HG02623 (cell line): Measurements from ENCODE around the gene ANKS1A.
"Not testable (repeated sequence)": the region's sequence is repeated elsewhere in the genome, so short reads cannot be mapped to it uniquely, and the experiment has no call there.

Experiments
- ATAC-seq: cut with Tn5 transposase; IDR thresholded peaks from one replicate; pipeline ENCODE4 v1.9.1; 2021; ENCODE audit warnings: moderate library complexity; ENCODE audit not compliant: unreplicated experiment

ANKS1A gene

GRCh38 chr6:35092362-35093117 lies 203.5 kb downstream of the ANKS1A start:
- ATAC-seq = no peak

GRCh38 chr6:35093118-35093445 lies 204.0 kb downstream of the ANKS1A start:
- ATAC-seq = no peak

- ATAC-seq = no peak
Measured at GRCh38 chr6:35093783-35094182, 204.7 kb downstream of the ANKS1A start.

- no peak for ATAC-seq
Measured at GRCh38 chr6:35094183-35094582, 205.1 kb downstream of the ANKS1A start.

- ATAC-seq = no peak
Measured at GRCh38 chr6:35096129-35096862, 207.2 kb downstream of the ANKS1A start.

- ATAC-seq = no peak
Measured at GRCh38 chr6:35099116-35099515, 210.1 kb downstream of the ANKS1A start.

GRCh38 chr6:35105078-35105477 lies 216.0 kb downstream of the ANKS1A start:
- no peak for ATAC-seq

- not testable (repeated sequence) for ATAC-seq
Measured at GRCh38 chr6:35106061-35106460, 217.0 kb downstream of the ANKS1A start.

- not testable (repeated sequence) for ATAC-seq
Measured at GRCh38 chr6:35107208-35107607, 218.2 kb downstream of the ANKS1A start.

GRCh38 chr6:35107761-35108160 lies 218.7 kb downstream of the ANKS1A start:
- not testable (repeated sequence) for ATAC-seq

GRCh38 chr6:35108309-35108885 lies 219.3 kb downstream of the ANKS1A start:
- no peak for ATAC-seq

- ATAC-seq = no peak
Measured at GRCh38 chr6:35120746-35121145, 231.7 kb downstream of the ANKS1A start.

- ATAC-seq = no peak
Measured at GRCh38 chr6:35124356-35124755, 235.3 kb downstream of the ANKS1A start.

- ATAC-seq = no peak
Measured at GRCh38 chr6:35128042-35128441, 239.0 kb downstream of the ANKS1A start.

- ATAC-seq = no peak
Measured at GRCh38 chr6:35128496-35128895, 239.4 kb downstream of the ANKS1A start.

- no peak for ATAC-seq
Measured at GRCh38 chr6:35136185-35136584, 247.1 kb downstream of the ANKS1A start.

GRCh38 chr6:35138191-35138590 lies 249.1 kb downstream of the ANKS1A start:
- ATAC-seq = not testable (repeated sequence)

- no peak for ATAC-seq
Measured at GRCh38 chr6:35139470-35139869, 250.4 kb downstream of the ANKS1A start.

GRCh38 chr6:35139924-35140638 lies 251.0 kb downstream of the ANKS1A start:
- ATAC-seq = no peak

- ATAC-seq = no peak
Measured at GRCh38 chr6:35140639-35141006, 251.6 kb downstream of the ANKS1A start.
